GM23338 (cell line): ENCODE results near the gene GDAP2. TPM values are rescaled to one million over a fixed set of nuclear protein-coding genes. Genes with fewer than 3 reads are reported as not detected.

Experiments used
- ATAC-seq: fragments of 200-7000 bp; cut with Tn5 transposase; 3 replicates; pipeline ENCODE4 v1.9.1; 2020
- DNase-seq: peaks from one replicate; pipeline ENCODE4 v3.0.0-alpha.2; 2015; ENCODE audit warnings: low spot score
- H2AFZ ChIP-seq: fragments of 200-600 bp; sonication (generic); 2 replicates; pipeline ENCODE4 v1.8.0; 2016; ENCODE audit warnings: antibody characterized with exemption, mild to moderate bottlenecking, moderate library complexity
- H3F3A ChIP-seq: fragments of 200-600 bp; sonication (generic); replicated peaks from 2 replicates; pipeline ENCODE4 v1.8.0; 2017; ENCODE audit warnings: antibody characterized with exemption, mixed run types, low read depth
- H3K27ac ChIP-seq: fragments of 200-600 bp; sonication (generic); 2 replicates; pipeline ENCODE4 v1.6.1; 2016; ENCODE audit warnings: low read depth
- H3K27me3 ChIP-seq: fragments of 200-600 bp; sonication (generic); 2 replicates; pipeline ENCODE4 v1.8.0; 2016; ENCODE audit warnings: mild to moderate bottlenecking, mixed run types, moderate library complexity; ENCODE audit not compliant: insufficient read depth
- H3K36me3 ChIP-seq: fragments of 200-600 bp; sonication (generic); 2 replicates; pipeline ENCODE4 v1.8.0; 2016; ENCODE audit warnings: mild to moderate bottlenecking; ENCODE audit not compliant: insufficient read depth
- H3K4me1 ChIP-seq: fragments of 200-600 bp; sonication (generic); 2 replicates; pipeline ENCODE4 v1.8.0; 2016; ENCODE audit warnings: mild to moderate bottlenecking, moderate library complexity; ENCODE audit not compliant: insufficient read depth
- H3K4me2 ChIP-seq: fragments of 200-600 bp; sonication (generic); 2 replicates; pipeline ENCODE4 v1.7.1; 2017; ENCODE audit warnings: mixed run types
- H3K4me3 ChIP-seq: fragments of 200-600 bp; sonication (generic); 2 replicates; pipeline ENCODE4 v1.6.1; 2016; ENCODE audit warnings: mixed run types
- H3K79me2 ChIP-seq: fragments of 200-600 bp; sonication (generic); replicated peaks from 2 replicates; pipeline ENCODE4 v1.8.0; 2017; ENCODE audit warnings: mild to moderate bottlenecking; ENCODE audit not compliant: insufficient read depth
- H3K9me2 ChIP-seq: fragments of 200-600 bp; sonication (generic); 2 replicates; pipeline ENCODE4 v1.8.0; 2017; ENCODE audit not compliant: insufficient read depth
- H4K20me1 ChIP-seq: fragments of 200-600 bp; sonication (generic); replicated peaks from 2 replicates; pipeline ENCODE4 v1.8.0; 2017; ENCODE audit warnings: mild to moderate bottlenecking; ENCODE audit not compliant: insufficient read depth
- H3K27ac Mint-ChIP-seq: 2 replicates; pipeline ENCODE4 v1.8.0; 2020; ENCODE audit warnings: inconsistent platforms, mild to moderate bottlenecking, moderate library complexity, mixed read lengths
- H3K27me3 Mint-ChIP-seq: 3 replicates; pipeline ENCODE4 v1.8.0; 2022; ENCODE audit warnings: low read depth, mild to moderate bottlenecking, moderate library complexity, mixed read lengths, inconsistent platforms; ENCODE audit not compliant: insufficient read depth, poor library complexity
- H3K36me3 Mint-ChIP-seq: 3 replicates; pipeline ENCODE4 v1.8.0; 2021; ENCODE audit warnings: low read depth, mild to moderate bottlenecking, inconsistent platforms, moderate library complexity, mixed read lengths
- H3K4me1 Mint-ChIP-seq: 3 replicates; pipeline ENCODE4 v1.8.0; 2020; ENCODE audit warnings: mild to moderate bottlenecking, inconsistent platforms, mixed read lengths
- H3K4me3 Mint-ChIP-seq: 3 replicates; pipeline ENCODE4 v1.8.0; 2021; ENCODE audit warnings: moderate library complexity, mild to moderate bottlenecking, inconsistent platforms, mixed read lengths
- H3K9me3 Mint-ChIP-seq: 3 replicates; pipeline ENCODE4 v1.8.0; 2020; ENCODE audit warnings: moderate library complexity, mild to moderate bottlenecking, inconsistent platforms, mixed read lengths
- CREB1 ChIP-seq: fragments of 250-450 bp; sonication (Bioruptor Pico); IDR thresholded peaks from 2 replicates; pipeline ENCODE4 v1.5.0; 2020; ENCODE audit warnings: low read depth, mild to moderate bottlenecking, moderate library complexity
- CTCF ChIP-seq, 2 experiments: fragments of 200-600 bp in 1 of 2; sonication (generic) in 1 of 2; conservative IDR thresholded peaks; 2 replicates each; pipeline versions ENCODE4 v1.5.1 to v1.6.1; 2016 to 2017; ENCODE audit warnings: antibody characterized with exemption in 2 of 2, low read depth in 2 of 2, mild to moderate bottlenecking in 2 of 2, moderate library complexity in 1 of 2
- ETS1 ChIP-seq: IDR thresholded peaks from 2 replicates; pipeline ENCODE4 v1.6.1; 2016; ENCODE audit warnings: antibody characterized with exemption
- EZH2 ChIP-seq: fragments of 200-600 bp; sonication (generic); IDR thresholded peaks from one replicate; pipeline ENCODE4 v1.8.0; 2017; ENCODE audit warnings: antibody characterized with exemption, mild to moderate bottlenecking, low read depth; ENCODE audit not compliant: unreplicated experiment
- EZH2phosphoT487 ChIP-seq: fragments of 200-600 bp; sonication (generic); IDR thresholded peaks from one replicate; pipeline ENCODE4 v1.8.1; 2018; ENCODE audit warnings: antibody characterized with exemption; ENCODE audit not compliant: unreplicated experiment
- STAT1 ChIP-seq: IDR thresholded peaks from one replicate; pipeline ENCODE4 v1.6.1; 2016; ENCODE audit warnings: antibody characterized with exemption; ENCODE audit not compliant: unreplicated experiment
- ZNF114 ChIP-seq: fragments of 250-450 bp; sonication (Bioruptor Pico); IDR thresholded peaks from 2 replicates; pipeline ENCODE4 v1.5.0; 2020; ENCODE audit warnings: mild to moderate bottlenecking, moderate library complexity
- ZNF331 ChIP-seq: fragments of 250-450 bp; sonication (Bioruptor Pico); IDR thresholded peaks from 2 replicates; pipeline ENCODE4 v1.5.0; 2020; ENCODE audit warnings: low read depth, mild to moderate bottlenecking, moderate library complexity
- ZNF462 ChIP-seq: fragments of 250-450 bp; sonication (Bioruptor Pico); IDR thresholded peaks from 2 replicates; pipeline ENCODE4 v1.5.0; 2020; ENCODE audit warnings: mild to moderate bottlenecking, moderate library complexity
- polyA plus RNA-seq: library from polyadenylated mRNA; unstranded; fragments of >200 nt; fragmentation: Nextera tagmentation; extraction: Ambion mirVana; gene quantifications from 2 replicates; pipeline ENCODE4 v1.2.1, GENCODE V29; 2016
- total RNA-seq: library from RNA; depleted of rRNA; stranded (reverse); fragments of >200 nt; shearing (Covaris generic); gene quantifications from 2 replicates; pipeline ENCODE4 v1.2.3, GENCODE V29; 2014

GDAP2 gene
- total and polyA plus RNA-seq, 2 experiments from 2014 or later, result 10.7 to 24.5 TPM

GRCh38 chr1:117820096-117820495 lies 109.3 kb downstream of the GDAP2 start:
- H3K9me3 Mint-ChIP-seq, result peaks cover 13% of the 10 kb centered on the region; the same call in 2 of the 3 replicates
- Histone ChIP-seq H4K20me1 (no peaks in the 10 kb centered on the region), H3K4me2 (no peak overlapping the region), H3K27me3 (no peaks in the 10 kb centered on the region), H3K27ac (no peak overlapping the region), H3F3A (no peaks in the 10 kb centered on the region), H3K4me3 (no peak overlapping the region), H3K79me2 (no peaks in the 10 kb centered on the region), H3K36me3 (no peaks in the 10 kb centered on the region), H3K4me1 (no peaks in the 10 kb centered on the region), H3K9me2 (peaks cover 13% of the 10 kb centered on the region), H2AFZ (no peak overlapping the region)
- DNase-seq (no peak), ATAC-seq (no peak)
- no peaks in the 10 kb centered on the region for H3K36me3 Mint-ChIP-seq
- peaks cover 3% of the 10 kb centered on the region for H3K27me3 Mint-ChIP-seq
- H3K4me3 Mint-ChIP-seq, result no peak overlapping the region
- H3K4me1 Mint-ChIP-seq, result peaks cover 3% of the 10 kb centered on the region; the same call in 1 of the 3 replicates
- no peak overlapping the region for H3K27ac Mint-ChIP-seq
- TF ChIP-seq ZNF331 (CRISPR knock-in tag), result no peak
- TF ChIP-seq STAT1, result no peak
- TF ChIP-seq EZH2phosphoT487, result no peak
- no peak for TF ChIP-seq CTCF (conservative IDR thresholded peaks at IDR 0.05; ENCODE audit: low read depth in 2 of 2)
- no peak for TF ChIP-seq ZNF462 (CRISPR knock-in tag)
- TF ChIP-seq CREB1 (CRISPR knock-in tag), result no peak
- no peak for TF ChIP-seq ETS1
- TF ChIP-seq ZNF114, result no peak
- no peak for TF ChIP-seq EZH2
